Vagina (tissue), 2 donors: ENCODE measurements around the gene HYAL2.

Source experiments
- POLR2A ChIP-seq, 2 donors: fragments of 450-650 bp; IDR thresholded peaks; one replicate each; pipeline ENCODE4 v1.6.1; 2017; ENCODE audit warnings: antibody characterized with exemption in 2 of 2, mild to moderate bottlenecking in 2 of 2, moderate library complexity in 2 of 2
- POLR2AphosphoS5 ChIP-seq, 2 donors: sonication (generic); formaldehyde crosslinking; IDR thresholded peaks; one replicate each; pipeline ENCODE4 v1.9.0; 2017; ENCODE audit warnings: antibody characterized with exemption in 2 of 2, mild to moderate bottlenecking in 2 of 2, low read depth in 1 of 2; ENCODE audit not compliant: insufficient read depth in 1 of 2
- TF ChIP-seq, protein P1 (sequence below), 3 experiments: fragments of 450-650 bp in 2 of 3; fragments of 200-600 bp in 1 of 3; sonication (generic) in 1 of 3; IDR thresholded peaks; one replicate each; pipeline ENCODE4 v1.5.1; 2017 to 2019; ENCODE audit warnings: antibody characterized with exemption in 3 of 3, mild to moderate bottlenecking in 2 of 3, moderate library complexity in 2 of 3

- TF ChIP-seq, protein P1, sequence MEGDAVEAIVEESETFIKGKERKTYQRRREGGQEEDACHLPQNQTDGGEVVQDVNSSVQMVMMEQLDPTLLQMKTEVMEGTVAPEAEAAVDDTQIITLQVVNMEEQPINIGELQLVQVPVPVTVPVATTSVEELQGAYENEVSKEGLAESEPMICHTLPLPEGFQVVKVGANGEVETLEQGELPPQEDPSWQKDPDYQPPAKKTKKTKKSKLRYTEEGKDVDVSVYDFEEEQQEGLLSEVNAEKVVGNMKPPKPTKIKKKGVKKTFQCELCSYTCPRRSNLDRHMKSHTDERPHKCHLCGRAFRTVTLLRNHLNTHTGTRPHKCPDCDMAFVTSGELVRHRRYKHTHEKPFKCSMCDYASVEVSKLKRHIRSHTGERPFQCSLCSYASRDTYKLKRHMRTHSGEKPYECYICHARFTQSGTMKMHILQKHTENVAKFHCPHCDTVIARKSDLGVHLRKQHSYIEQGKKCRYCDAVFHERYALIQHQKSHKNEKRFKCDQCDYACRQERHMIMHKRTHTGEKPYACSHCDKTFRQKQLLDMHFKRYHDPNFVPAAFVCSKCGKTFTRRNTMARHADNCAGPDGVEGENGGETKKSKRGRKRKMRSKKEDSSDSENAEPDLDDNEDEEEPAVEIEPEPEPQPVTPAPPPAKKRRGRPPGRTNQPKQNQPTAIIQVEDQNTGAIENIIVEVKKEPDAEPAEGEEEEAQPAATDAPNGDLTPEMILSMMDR (IDR thresholded peaks at IDR 0.05), result no peak
- TF ChIP-seq POLR2A (IDR thresholded peaks at IDR 0.05) (no peak), POLR2AphosphoS5 (IDR thresholded peaks at IDR 0.05; ENCODE audit: insufficient read depth in 1 of 2, low read depth in 1 of 2) (no peak)
Observed at GRCh38 chr3:50327129-50327528, 4.6 kb upstream of the HYAL2 start.
